NCI-H1105 treated with DMSO at 0.1 percent for 48 hours (cell line): Measurements from ENCODE around the gene CHPF2.

ENCODE experiments used
- DNase-seq: peaks from one replicate; lab custom pipeline; 2025; lab: John Stamatoyannopoulos, UW

CHPF2 gene

GRCh38 chr7:151265351-151265931, 33.2 kb downstream of the CHPF2 start:
- no peak for DNase-seq

GRCh38 chr7:151269511-151269910, 37.2 kb downstream of the CHPF2 start:
- DNase-seq: no peak

DNA sequence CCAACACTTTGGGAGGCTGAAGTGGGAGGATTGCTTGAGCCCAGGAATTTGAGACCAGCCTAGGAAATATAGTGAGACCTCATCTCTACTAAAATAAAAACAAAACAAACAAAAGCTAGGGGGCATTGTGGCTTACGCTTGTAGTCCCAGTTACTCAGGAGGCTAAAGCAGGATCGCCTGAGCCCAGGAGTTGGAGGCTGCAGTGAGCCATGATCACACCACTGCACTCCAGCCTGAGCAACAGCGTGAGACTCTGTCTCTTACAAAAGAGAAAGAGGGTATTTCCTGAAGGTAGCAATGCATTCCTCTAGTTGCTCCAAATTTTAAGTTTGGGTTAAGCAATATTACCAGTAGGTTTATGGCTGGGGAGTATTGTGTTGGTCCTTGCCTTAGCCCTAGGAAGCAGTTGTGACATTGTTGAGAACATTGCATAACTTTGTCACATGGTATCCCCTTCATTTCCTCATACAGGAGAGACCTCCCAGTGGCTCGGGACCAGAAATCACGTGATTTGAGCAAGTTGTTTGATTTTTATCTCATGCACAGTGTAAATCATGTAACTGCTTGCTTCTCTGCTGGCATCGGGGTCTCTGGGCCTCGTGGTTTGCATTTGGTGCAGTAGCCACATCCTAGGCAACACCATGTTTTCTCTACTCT, 39.5 kb downstream of the CHPF2 start:
- DNase-seq: no peak

- DNase-seq: no peak
These were observed 40.1 kb downstream of the CHPF2 start for GRCh38 chr7:151272405-151272804.

DNA sequence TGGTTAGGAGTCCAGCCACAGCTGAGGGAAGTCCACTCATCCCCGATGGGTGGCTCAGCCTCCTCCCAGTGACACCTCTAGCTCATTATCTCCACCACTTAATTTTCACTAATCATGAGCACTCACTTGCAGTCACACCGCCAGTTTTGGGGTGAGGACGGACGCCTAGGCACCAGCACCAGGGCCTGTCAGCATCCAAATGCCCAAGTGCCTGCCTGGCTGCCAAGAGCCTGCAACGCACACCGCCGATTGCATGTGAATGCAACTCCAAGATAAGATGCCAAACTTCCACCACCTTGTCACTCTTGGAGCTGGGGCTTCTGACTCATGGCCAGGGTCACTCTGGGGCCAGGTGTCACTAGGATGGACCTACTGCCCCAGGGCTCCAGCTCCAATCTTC, 40.6 kb downstream of the CHPF2 start:
- DNase-seq: no peak

DNA sequence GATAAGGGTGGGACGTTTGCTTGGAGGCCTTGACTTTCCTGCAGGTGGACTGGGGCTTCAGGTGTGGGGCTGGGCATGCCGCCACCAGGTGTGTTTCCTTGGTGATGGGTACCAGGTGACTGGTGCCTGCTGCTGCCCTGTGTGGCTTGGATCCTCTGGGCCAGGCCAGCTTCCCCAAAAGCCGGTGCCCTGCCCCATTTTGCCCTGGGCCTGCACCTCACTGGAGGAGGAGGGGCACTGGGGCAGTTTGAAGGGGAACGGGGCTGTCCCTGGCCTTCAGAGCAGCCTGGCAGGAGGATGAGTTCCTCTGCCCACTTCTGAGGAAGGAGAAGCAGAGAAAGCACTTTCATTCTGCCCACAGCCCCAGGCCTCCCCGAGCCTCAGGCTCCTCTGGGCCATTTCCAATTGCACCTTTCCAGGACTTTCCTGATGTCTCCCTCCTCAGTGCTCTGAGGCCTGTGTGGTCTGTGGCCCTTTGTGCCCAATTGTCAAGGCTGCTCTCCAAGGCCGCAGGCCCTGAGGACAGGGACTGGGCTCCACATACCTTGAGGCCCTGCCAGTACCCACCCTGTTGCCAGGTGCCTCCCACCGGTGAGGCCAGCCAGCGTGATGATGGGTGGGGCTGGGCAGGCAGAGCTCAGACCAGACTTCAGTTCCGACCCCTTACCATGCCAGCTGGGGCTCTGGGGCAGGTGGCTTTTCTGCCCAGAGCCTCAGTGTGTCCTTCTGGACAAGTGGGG, 41.5 kb downstream of the CHPF2 start:
- DNase-seq: no peak

DNA sequence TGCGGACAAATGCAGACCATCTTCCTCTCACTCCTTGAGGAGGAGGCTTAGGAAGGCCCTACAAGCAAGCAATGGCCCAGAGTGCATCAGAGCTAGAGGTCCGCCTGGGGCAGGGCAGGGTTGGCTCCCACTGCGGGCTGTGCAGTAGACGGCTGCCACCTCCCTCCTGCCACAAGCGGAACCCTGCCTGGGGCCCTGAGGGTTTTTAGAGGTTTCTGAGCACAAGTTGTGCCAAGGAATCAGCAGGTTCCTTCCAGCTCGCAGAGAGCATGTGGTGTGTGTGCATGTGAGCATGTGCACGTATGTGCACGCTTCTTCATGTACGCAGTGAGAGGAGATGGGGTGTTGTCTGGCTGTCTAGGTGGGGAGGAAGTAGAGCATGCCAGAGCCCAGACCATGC, 42.1 kb downstream of the CHPF2 start:
- DNase-seq: no peak

GRCh38 chr7:151274936-151275812, 42.9 kb downstream of the CHPF2 start:
- DNase-seq: no peak

GRCh38 chr7:151275813-151276577, 43.7 kb downstream of the CHPF2 start:
- DNase-seq: peak; percentile 87

DNA sequence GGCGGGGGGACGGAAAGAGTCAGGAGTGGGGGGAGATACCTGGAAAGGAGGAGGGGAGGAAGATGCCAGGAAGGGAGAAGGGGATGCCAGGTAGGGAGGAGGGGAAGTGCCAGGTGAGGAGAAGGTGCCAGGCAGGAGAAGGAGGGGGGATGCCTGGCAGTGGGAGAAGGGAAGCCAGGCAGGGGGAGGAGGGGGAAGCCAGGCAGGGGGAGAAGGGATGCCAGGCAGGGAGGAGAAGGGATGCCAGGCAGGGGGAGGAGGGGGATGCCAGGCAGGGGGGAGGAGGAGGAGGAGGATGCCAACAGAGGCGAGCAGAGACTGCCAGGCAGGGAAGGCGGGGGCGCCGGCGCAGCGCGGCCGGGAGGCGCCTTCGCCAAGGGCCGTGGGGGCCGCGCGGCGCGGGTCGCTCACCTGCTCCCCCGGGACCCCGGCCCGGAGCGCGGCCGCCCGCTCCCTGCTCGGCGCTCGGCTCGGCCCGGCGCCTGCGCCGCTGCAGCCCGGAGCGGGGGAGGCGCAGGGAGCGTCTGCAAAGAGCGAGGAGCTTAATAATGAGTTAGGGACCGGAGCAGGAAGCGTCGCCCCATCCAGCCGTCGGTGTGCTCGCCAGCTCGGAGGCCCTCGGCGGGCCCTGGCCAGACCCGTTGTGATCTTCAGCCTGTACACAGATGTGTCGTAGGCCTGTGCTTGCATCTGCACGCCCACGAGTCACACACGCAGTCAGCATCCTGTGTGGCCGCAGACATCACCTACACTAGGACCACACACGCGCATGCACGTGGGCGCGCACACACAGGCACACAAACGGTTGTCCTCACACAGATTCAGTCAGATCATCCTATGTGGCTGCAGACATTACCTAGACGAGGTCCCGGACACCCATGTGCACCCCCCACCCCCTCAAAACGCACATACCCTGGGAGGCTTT, 44.6 kb downstream of the CHPF2 start:
- peak; percentile 71 for DNase-seq

DNA sequence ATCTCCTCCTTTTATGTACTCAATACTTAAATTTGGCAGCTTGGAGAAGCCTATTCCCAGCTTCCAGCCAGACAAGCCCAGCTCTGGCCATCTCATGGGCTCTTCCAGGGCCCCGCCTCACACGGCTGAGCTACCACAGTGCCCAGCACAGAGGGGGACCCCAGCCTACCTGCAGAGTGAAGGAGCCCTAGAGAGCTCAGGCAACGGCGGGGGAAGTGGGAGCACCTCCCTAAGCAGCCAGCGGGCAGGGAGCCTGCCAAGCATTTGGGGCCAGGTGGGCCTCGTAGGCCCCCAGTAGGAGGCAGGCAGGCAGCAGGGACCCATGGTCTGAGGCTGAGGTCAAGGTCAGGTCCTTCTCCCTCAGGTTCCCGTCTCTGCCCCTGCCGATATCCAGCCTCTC, 45.3 kb downstream of the CHPF2 start:
- DNase-seq: no peak

- DNase-seq: no peak
These were observed 46.7 kb downstream of the CHPF2 start for GRCh38 chr7:151278949-151279348.

DNA sequence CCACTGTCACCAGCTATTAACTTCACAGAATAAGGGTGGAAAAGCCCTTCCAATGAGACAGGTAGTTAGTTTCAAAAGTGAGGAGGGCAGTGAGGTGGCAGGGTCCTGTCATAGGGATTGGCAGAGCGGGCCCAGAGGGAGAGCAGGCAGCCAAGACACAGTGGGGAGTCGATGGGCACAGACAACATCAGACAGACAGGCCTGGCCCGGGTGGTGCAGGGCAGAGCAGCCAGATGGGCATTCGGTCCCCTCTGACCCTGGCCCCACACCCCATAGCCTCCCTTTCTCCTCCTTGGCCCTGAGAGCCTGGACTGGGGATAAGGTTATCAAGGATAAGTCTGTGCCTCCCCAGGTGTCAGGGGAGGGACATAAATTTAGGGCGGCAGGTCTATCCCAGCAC, 47.6 kb downstream of the CHPF2 start:
- no peak for DNase-seq

GRCh38 chr7:151280388-151281019, 48.2 kb downstream of the CHPF2 start:
- DNase-seq: no peak

GRCh38 chr7:151281686-151282085, 49.4 kb downstream of the CHPF2 start:
- DNase-seq: no peak

GRCh38 chr7:151282111-151282510, 49.8 kb downstream of the CHPF2 start:
- no peak for DNase-seq

DNA sequence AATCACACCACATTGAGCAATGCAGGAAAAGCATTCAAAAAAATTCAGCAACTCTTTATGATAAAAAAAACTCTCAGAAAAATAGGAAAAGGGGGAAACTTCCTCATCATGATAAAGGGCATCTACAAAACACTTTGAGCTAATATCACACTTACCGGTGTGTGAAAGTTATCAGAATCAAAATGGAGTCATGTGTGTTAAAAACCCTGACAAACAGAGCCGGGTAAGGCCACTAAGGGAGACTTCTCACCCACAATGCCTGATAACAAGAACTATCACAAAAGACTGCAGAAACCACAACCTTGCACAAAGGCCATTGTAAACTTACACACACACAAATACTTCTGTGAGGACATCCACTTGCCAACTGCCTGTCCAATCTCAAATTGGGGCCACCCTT, 51.0 kb downstream of the CHPF2 start:
- DNase-seq: no peak

- DNase-seq: no peak
These were observed 53.9 kb downstream of the CHPF2 start for GRCh38 chr7:151286148-151286547.
